GM18868 (cell line): ENCODE data around the gene WDR89.
A peak's percentile ranks its signal among the peaks of the same experiment; 100 is the strongest.
"Not testable (repeated sequence)": the region's sequence is repeated elsewhere in the genome, so short reads cannot be mapped to it uniquely, and the experiment has no call there.

Experiments used
- ATAC-seq: cut with Tn5 transposase; IDR thresholded peaks from one replicate; pipeline ENCODE4 v1.9.1; 2021; ENCODE audit warnings: mild to moderate bottlenecking, moderate library complexity; ENCODE audit not compliant: unreplicated experiment

WDR89 gene

GRCh38 chr14:63654936-63655335 lies 13.3 kb upstream of the WDR89 start:
- ATAC-seq = no peak

DNA sequence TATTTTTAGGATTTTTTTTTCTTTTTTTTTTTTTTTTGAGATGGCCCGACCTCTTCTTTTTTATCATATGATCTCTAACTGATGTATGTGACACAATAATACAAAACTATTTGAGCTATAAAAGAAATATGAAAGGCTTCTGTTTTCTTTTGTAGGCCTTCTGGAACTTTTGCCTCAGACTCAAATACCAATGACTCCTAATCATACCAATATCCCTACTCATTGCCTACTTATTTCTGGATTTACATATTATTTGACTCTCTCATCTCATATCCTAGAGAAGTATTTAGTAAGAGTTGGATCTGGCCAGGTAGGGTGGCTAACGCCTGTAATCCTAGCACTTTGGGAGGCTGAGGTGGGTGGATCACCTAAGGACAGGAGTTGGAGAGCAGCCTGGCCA lies 12.7 kb upstream of the WDR89 start:
- no peak for ATAC-seq

DNA sequence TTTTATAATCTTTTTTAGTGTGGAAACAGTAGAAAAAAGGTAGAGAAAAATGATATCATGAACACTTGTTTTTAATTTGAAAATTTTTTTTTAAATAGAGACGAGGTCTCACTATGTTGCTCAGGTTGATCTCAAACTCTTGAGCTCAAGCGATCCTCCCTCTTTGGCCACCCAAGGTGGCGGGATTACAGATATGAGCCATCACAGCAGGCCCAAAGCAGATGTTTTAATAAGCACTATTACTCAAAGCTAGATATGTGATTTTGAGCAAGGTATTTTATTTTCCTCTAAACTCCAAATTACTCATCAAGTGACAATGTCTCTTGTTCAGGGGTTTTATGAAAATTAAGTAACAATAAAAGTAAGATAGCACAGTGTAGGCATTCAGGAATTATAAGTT lies 10.7 kb upstream of the WDR89 start:
- no peak for ATAC-seq

DNA sequence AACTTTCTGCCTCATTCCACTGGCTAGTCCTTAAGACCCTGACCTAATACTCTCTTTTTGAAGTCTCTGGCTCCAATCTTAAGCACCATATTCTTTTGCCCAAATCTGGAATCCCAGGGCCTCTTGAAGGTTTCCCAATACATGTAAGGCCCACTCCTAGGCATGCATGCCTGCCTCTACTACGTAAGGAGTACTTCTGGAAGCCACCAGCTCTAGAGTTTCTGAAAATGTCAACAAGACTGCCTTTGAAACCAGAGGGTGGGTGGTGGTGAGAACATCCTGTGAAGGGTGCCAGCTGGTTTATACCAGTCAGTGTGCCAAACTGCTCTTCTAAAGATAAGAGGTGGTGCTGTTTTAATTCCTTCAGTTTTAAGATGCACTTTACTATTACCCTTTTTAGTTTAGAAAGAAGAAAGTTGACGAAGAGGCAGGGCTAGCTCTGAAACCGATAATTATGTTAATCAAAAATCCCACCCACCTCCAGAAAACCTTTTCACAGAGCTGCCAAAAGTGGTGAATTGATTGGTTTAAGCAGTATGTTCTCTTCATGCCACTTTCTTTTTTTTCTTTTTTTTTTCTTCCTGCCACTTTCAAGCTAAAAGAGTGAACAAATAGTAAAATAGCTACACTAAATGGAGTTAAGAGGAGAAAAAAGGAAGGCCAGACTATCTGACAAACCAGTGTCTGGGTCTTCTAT lies 8.7 kb upstream of the WDR89 start:
- ATAC-seq = peak; percentile 86

DNA sequence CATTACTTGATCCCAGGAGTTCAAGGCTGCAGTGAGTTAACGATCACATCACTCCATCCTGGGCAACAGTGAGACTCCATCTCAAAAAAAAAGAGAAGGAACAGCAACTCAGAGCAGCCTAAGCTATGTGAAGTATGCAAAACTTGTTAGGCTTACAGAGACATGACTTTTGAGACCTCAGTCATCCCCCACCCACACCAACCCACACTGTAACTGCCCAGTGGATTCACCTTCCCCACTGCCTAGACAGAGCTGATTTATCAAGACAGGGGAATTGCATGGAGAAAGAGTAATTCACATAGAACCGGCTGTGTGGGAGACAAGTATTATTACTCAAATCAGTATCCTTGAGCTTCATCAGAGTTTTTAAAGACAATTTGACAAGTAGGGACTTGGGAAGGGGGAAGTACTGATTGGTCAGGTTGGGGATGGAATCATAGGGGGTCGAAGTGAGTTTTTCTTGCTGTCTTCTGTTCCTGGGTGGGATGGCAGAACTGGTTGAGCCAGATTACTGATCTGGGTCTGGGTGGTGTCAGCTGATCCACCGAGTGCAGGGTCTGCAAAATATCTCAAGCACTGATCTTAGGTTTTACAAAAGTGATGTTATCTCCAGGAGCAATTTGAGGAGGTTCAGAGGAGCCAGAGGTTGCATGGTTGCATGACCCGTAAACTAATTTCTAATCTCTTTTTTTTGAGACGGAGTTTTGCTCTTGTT lies 6.2 kb upstream of the WDR89 start:
- peak; percentile 52 for ATAC-seq

DNA sequence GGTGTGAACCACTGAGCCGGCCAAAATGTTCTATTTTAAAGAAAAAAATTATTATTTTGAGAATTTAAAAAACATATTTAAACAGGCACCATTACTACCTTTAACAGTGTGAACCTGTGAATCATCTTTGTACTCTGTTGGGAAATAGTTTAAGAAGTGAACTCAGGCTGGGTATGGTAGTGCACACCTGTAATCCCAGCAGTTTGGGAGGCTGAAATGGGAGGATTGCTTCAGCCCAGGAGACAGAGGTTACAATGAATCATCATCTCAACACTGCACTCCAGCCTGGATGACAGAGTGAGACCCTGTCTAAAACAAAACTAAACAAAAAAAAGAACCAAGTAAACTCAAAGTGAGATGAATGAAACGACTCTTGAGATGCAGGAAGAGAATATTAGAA lies 3.1 kb upstream of the WDR89 start:
- ATAC-seq = no peak

DNA sequence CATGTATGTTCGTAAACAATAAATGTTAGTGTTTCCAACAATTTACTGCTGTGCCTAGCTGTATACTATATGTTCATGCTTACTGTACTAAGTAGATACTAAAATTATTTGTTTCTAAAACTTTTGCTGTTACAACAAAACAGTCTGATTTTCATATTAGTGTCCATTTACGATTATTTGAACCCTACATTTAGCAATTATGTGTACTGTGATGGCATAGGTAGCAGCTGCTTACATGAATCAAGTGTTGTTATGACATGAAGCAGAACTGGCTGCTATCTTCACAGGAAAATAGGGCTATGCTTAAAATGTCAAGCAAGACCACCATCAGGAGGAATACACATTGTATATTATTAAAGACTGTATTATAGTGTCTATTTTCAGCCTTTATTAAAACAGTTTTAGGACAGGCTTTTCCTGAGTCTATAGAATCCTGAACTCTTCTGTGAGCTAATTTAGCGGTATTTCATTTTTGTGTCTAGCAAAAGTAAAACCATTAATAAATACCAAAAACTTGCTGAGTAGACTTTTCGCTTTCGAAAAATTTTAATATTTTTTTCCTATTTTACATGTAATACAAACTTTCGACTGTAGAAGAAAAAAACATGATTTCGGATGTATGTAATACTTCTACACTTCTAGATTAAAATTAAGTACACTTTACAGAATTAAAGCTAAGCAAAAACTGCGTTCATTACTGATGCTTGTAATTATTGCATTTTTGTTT lies 1.1 kb upstream of the WDR89 start:
- ATAC-seq = no peak

- peak; percentile 67 for ATAC-seq
Observed at GRCh38 chr14:63642229-63642611, 549 bp upstream of the WDR89 start.

- ATAC-seq = no peak
Observed at GRCh38 chr14:63638493-63638892, 3.2 kb downstream of the WDR89 start.

GRCh38 chr14:63636094-63636635 lies 5.5 kb downstream of the WDR89 start:
- not testable (repeated sequence) for ATAC-seq

GRCh38 chr14:63633801-63634200 lies 7.9 kb downstream of the WDR89 start:
- no peak for ATAC-seq

GRCh38 chr14:63632932-63633514 lies 8.6 kb downstream of the WDR89 start:
- peak; percentile 72 for ATAC-seq

DNA sequence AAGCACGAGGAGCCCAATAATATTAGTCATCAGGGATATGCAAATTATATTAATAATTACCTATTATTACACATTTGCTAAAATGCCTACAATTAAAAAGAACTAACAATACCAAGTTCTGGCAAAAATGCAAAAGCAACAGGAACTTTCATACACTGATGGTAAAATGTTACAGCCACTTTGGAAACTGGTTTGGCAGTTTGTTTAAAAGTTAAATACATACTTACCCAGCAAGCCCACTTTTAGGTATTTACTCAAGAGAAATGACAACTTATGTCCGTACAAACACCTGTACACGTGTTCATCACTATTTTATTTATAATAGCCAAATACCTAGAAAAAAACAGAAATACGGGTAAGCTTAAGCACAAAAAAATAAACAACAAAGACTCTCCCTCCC lies 17.0 kb downstream of the WDR89 start:
- no peak for ATAC-seq

- no peak for ATAC-seq
Observed at GRCh38 chr14:63624203-63624602, 17.5 kb downstream of the WDR89 start.

GRCh38 chr14:63621975-63622374 lies 19.7 kb downstream of the WDR89 start:
- ATAC-seq = not testable (repeated sequence)

GRCh38 chr14:63616015-63616414 lies 25.7 kb downstream of the WDR89 start:
- ATAC-seq = no peak

GRCh38 chr14:63614679-63615363 lies 26.9 kb downstream of the WDR89 start:
- ATAC-seq = no peak

- no peak for ATAC-seq
Observed at GRCh38 chr14:63611078-63611477, 30.6 kb downstream of the WDR89 start.

DNA sequence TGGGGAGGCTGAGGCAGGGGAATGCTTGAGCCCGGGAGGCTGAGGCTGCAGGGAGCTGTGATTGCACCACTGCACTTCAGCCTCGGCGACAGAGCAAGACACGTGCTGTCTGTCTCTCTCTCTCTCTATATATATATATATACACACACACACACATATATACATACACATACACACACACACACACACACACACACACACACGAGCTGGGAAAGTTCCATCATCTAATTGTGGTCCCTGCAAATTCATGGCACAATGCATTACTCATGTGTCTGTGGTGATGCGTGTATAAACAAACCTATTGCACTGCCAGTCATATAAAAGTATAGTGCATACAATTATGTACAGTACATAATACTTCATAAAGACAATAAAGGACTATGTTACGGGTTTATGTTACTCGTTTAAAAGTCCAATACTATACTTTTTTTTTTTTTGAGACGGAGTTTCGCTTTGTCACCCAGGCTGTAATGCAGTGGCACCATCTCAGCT lies 36.6 kb downstream of the WDR89 start:
- ATAC-seq = no peak

DNA sequence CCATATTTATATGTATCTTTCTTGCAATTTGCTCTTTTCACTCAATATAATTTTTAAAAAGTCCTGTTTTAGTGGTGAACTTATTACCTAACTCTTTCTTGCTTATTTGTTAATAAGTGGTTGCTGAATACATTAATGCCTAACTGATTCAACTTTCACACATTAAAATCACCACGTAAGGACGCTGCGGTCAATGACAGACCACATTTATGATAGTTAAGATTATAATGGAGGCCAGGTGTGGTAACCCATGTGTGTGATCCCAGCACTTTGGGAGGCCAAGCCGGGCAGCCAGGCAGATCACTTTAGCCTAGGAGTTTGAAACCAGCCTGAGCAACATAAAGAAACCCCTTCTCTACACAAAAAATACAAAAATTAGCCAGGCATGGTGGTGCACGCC lies 37.0 kb downstream of the WDR89 start:
- ATAC-seq = no peak
